Erythroblast (primary cell): Measurements from ENCODE around the gene CCDC43.
"Not testable (repeated sequence)": the region's sequence is repeated elsewhere in the genome, so short reads cannot be mapped to it uniquely, and the experiment has no call there.

Experiments used
- DNase-seq, 2 experiments: peaks; one replicate each; lab custom pipeline; 2025; lab: John Stamatoyannopoulos, UW
- GATA1 ChIP-seq: IDR thresholded peaks from 2 replicates; pipeline ENCODE4 v1.6.1; 2011; ENCODE audit warnings: low read depth, mild to moderate bottlenecking, control low read depth, low read length, moderate library complexity
- POLR2A ChIP-seq: IDR thresholded peaks from 2 replicates; pipeline ENCODE4 v1.6.1; 2011; ENCODE audit warnings: mild to moderate bottlenecking, low read length

CCDC43 gene

DNA sequence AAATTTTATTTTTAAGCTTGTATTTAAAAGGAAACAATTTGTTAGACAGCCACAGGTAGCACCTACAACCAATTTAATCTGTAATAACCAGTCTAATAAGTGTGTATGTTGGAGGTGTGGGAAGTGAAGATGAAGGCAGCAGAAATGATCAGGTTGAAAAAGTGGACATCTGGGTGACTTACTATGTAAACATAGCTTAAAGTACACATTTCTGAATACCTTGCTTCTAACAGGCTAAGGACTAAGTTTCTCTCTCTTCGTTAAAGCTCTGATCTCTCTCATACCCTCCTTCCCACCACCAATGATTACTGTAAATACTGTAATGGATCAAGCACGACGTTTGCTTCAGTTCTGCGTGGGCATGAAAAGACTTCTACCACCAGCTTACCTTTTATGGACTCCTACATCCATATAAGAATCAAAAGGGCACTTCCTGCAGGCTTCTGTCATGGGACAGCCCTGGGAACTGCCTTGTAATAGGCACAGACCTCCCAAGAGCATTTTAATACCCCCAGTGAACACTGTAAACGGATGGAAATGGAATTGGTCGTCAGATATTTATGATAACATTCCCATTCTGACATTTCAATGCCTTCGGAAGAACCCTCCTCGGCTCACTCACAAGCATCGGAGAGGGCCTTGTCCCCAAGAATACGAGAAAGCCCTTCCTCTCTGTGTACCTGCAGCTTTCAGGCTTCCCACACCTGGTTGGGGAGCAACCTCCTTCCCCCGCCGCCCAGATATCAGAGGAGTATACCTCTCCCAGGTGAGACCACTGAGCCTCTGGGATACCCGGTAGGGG is 700 bp downstream of the CCDC43 start:
- DNase-seq: peak; percentile 28 to 49
- TF ChIP-seq POLR2A: no peak
- TF ChIP-seq GATA1: no peak

DNA sequence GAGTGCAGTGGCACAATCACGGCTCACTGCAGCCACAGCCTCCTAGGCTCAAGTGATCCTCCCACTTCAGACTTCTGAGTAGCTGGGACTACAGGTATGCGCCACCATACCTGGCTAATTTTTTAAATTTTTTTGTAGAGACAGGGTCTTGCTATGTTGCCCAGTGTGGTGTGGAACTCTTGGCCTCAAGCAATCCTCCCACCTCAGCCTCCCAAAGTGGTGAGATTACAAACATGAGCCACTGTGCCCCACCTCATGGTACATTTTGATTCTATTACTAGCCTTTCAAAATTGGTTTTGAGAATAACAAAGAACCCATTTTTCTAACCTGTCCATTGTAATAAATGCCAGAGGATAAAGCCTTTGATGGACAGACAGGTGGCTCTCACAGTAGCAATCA is 1.4 kb downstream of the CCDC43 start:
- no peak for TF ChIP-seq POLR2A
- no peak for TF ChIP-seq GATA1
- DNase-seq: no peak

DNA sequence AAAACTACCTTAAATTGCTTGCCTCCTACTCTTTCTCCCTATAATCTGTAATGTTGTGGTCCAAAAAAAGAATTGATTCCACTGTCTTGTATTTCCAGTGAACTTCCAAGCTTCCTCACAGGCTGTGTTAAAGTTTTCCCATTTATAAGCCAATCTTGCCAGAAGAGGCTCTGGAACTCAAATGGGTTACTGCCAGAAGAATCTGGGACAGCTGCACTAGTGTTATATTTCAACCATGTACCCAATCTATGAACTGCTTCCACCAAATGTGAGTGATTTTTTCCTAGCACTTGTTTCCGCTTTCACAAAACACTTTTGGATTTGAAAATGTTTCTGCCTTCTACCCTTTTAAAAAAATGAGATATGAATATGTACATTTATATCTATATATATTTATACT is 1.8 kb downstream of the CCDC43 start:
- TF ChIP-seq GATA1 (no peak), POLR2A (no peak)
- DNase-seq: no peak

DNA sequence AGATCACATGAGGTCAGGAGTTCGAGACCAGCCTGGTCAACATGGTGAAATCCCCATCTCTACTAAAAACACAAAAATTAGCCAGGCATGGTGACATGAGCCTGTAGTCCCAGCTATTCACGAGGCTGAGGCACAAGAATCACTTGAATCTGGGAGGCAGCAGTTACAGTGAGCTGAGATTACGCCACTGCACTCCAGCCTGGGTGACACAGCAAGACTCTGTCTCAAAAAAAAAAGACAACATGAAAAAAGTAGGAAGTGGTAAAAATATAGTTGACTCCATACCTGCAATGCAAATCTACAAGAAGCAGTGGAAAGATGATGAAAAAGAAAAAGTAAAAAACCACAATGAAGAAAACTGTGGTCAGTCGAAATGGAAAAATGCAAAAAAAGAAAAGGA is 6.3 kb downstream of the CCDC43 start:
- DNase-seq: not testable (repeated sequence)

DNA sequence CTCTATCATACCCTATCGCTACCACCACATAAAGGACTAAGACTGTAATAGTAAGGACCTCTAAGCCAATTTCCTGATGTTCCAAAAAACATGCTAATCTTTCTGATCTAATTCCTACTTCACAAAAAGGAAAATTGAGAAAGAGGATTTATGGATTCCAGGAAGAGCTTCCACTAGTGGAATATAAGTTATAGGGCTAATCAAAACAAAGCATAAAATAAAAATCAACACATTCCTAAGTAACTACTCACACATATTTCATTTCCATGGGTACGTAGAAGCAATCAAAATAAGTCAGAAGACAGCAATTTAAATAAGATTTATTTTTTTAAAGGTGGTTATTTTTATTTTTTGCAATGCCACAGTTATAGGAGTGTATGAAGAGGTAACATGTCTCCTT is 12.4 kb downstream of the CCDC43 start:
- no peak for DNase-seq
- TF ChIP-seq POLR2A (no peak), GATA1 (no peak)

DNA sequence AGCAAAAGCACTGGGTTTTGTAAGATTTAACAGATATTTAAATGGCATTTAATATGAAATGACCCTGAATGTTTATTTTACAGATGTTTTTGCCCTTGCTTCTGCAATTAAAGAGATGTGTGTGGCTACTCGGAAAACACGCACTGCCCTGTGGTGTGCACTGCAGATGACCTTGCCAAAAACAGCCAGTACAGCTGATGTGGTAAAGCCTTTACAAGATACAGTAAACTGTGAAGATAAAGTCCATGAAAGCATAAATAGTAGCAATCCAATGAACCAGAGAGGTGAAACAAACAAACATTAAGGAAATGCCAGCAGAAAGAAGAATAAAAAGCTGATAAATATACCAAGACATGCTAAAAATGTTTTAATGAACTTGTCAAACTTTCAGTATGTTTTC is 15.7 kb downstream of the CCDC43 start:
- no peak for DNase-seq
- TF ChIP-seq POLR2A (no peak), GATA1 (no peak)

DNA sequence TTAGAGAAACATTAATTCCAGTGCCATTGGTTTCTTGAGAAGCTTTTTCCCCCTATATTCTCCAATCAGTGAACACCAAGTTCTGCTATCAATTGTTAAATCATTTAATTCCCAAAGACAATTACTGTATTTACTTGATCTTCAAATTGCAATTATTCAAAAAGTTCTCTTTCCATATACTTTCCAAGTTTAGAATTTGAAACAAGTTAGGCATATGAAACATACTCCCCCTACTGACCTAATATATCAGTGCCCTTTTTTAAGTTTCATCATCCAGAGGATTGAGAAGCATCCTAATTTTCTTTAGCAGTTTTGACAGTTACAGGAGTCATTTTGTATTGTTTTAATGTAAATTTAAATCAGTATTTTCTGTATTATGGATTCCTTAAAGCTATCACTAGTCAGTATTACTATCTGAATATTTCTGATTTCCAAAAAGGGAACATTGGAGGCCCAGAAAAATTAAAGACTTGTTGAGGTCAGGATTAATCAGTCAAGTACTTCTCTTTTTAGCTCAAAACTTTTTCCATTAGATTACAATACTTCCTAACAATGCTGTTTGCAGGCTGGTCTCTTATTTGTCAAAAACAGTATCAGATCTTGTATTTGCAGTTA is 17.0 kb downstream of the CCDC43 start:
- TF ChIP-seq GATA1: no peak
- no peak for TF ChIP-seq POLR2A
- DNase-seq: peak; percentile 10 to 43

DNA sequence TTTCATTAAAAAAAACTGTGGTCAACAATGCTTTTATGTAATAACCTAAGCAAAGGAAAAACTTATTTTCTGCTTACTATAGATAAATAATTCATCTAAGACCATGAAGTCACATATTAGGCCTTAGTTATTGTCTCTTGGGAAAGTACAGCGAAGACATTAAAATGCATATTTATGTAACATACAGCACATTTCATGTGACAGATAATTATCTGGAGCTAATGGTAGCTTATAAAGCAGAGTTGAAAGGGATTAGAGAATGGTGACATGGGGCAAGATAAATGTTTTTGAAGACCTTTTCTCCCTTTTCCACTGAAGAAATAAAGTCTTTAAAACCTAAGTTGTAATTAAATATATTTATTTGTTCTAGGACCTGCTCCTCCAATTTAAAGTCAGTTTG is 23.6 kb downstream of the CCDC43 start:
- DNase-seq: no peak
- TF ChIP-seq GATA1 (no peak), POLR2A (no peak)

DNA sequence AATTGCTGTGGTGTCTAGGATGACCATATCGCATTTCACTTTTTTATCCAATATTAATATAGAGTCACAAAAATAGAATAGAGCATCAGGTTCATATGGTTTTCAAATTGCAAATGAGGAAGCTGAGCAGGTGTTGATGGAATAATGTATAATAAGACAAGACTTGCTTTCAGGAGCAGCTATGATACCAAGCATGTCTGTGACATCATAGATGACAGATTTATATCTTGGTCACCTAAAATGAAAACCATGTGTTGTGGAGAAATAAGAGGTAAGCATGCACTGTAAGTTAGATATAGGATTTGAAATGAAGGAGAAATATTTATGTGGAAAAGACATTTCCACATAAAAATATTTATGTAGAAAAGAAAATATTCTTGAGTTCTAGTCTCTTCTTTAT is 24.7 kb downstream of the CCDC43 start:
- DNase-seq: no peak

DNA sequence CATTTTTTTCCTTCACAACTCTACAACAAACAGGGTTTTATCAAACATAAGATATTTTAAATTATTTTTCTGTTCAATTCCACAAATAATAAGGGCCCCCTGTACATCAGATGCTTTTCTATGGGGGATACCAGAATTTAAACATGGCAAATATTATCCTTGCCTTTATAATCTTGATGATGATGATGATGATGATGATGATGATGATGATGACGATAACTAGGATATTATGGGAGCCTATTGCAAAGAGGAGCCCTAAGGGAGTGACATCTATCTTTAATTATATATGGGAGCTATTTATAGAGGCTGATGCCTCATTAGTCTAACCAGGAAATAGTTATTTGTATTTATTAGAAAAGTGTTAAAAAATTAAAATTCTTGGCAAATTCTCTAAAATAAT is 26.5 kb downstream of the CCDC43 start:
- no peak for TF ChIP-seq POLR2A
- TF ChIP-seq GATA1: no peak
- no peak for DNase-seq

More for the DNA sequence above, 24.7 kb downstream of the CCDC43 start:
- TF ChIP-seq GATA1 (no peak), POLR2A (no peak)

DNA sequence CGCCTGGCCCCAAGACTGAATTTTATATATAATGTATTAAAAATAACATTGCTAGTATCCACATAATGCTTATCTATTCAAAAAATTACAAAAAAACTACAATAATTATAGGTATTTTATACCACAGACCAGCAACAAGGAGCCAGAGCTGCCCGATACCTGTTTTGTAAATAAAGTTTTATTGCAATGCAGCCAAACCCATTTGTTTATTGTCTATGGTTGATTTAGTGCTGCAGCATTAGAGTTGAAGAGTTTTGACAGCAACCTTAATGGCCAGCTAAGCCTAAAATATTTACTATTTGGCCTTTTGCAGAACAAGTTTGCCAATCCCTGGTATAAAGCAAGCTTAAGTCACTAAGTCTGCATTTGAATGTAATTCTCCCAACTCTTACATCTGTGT is 27.7 kb downstream of the CCDC43 start:
- TF ChIP-seq GATA1: no peak
- TF ChIP-seq POLR2A: no peak
- no peak for DNase-seq

DNA sequence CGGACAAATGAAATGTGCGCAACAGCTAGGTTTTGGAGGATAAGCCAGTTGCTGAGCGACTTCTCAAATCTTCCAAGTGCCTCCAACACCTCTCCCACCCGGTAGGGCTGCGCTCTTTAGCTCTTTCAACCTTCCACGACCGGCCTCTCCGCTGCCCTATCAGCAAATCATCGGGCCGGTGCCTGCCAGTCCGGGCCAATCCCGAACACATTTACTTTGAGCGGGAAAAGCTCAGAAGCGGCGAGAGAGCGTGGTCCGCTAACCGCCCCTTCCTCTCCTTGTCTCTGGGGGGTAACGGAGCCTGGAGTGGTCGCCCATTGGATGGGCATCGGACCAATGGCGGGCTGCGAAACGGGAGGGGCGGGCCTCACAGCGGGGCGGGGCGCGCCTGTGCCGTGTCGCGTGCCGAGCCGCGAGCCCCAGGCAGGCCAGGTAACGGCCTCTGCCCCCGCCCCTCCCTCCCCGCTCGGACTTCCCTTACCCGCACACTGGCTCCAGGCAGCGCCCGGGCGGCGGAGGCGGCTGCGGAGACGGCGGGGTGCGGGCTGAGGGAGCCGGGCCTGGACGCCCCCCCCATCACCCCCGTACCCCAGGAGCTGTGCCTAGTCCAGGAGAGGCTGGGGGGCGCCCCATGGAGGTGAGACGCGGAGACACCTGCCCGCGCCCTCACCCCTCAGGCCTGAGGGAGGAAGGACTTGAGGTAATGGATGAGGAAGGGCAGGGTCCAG is 33.4 kb downstream of the CCDC43 start, which contains the start of gene MEIOC:
Gene MEIOC, plus strand, starts transcription at position 486 of the 728 bp plus-strand sequence. Its CDS starts 146 bp downstream, at position 632.
- DNase-seq: peak; percentile 66 to 77
- TF ChIP-seq GATA1 (no peak), POLR2A (no peak)

DNA sequence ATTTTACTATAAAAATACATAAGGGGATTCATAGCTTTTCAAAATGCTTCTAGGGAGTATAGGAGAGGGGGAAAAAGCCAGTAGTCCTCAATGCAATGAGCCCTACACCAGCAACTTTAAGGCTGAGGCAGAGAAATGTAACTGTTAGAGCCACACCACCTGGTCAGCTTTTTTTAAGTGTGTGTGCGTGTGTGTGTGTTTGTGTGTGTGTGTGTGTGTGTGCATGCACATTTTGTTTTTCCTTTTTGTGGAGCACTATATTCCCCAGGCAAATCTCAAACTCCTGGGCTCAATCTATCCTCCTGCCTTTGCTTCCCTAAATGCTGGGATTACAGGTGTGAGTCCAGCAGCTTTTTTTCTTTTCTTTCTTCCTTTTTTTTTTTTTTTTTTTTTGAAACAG is 35.6 kb downstream of the CCDC43 start:
- DNase-seq: no peak
- TF ChIP-seq GATA1 (no peak), POLR2A (no peak)

DNA sequence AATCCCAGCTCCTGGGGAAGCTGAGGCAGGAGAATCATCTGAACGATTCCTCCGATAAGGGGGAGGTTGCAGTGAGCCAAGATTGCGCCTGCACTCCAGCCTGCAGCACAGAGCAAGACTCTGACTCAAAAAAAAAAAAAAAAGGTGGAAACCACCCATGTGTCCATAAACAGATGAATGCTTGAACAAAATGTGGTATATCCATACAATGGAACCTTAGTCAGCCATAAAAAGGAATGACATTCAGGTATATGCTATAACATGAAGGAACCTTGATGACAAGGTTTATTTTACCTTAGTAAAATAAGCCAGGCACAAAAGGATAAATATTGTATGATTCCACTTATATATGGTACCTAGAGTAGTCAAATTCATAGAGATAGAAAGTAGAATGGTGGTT is 36.2 kb downstream of the CCDC43 start:
- TF ChIP-seq POLR2A (no peak), GATA1 (no peak)
- no peak for DNase-seq
